AG04449 (cell line): ENCODE results near the gene MYBPH.

Source experiments
- CTCF ChIA-PET: fragments of 350-600 bp; formaldehyde crosslinking; extraction: SDS; loops from one replicate; lab custom pipeline; 2021; ENCODE audit warnings: antibody characterized with exemption; lab: Yijun Ruan, JAX
- POLR2A ChIA-PET: fragments of 400-600, 350-600 bp; formaldehyde crosslinking; extraction: SDS; loops from one replicate; lab custom pipeline; 2020; ENCODE audit warnings: antibody characterized with exemption, inconsistent platforms; lab: Yijun Ruan, JAX
- DNase-seq: peaks from one replicate; pipeline ENCODE4 v3.0.0-alpha.2; 2010; ENCODE audit warnings: low read depth, low spot score
- H3K4me3 ChIP-seq: 2 replicates; pipeline ENCODE4 v1.5.1; 2011; ENCODE audit warnings: low read depth, mild to moderate bottlenecking, control low read depth, low read length
- TF ChIP-seq, protein P1 (sequence below): IDR thresholded peaks from one replicate; pipeline ENCODE4 v1.5.1; 2011; ENCODE audit warnings: mild to moderate bottlenecking, moderate library complexity, low read length, control low read depth, inconsistent platforms; ENCODE audit not compliant: insufficient read depth; ENCODE audit errors: missing control alignments

Gene MYBPH

DNA sequence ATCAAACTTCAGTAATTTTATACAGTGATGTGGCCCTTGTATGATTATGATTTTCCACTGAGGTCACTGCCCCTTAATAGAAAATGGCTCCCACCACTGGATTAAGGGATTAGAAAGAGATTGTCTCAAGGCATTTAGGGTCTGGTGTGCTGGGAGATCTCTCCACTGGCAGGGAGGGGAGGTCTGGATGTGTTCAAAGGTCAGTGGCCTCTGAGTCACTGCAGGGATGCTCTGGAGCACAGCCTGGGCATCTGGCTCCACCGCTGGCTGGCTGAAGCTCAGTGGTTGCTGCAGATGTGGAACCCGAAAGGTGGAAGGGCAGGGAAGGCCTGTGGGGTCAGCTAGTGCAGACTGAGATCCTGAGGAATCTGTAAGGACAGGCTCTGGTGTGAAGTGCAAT lies 29.1 kb upstream of the MYBPH start:
- no peak for DNase-seq
- ChIA-PET CTCF (interaction anchor here (1.7 to 25.8 kb wide), 4 partner anchors 12 to 165 kb away, joined by 6 to 594 read pairs (median 35); partner anchors contain the start of gene ADORA1), POLR2A (no interaction called here)
- TF ChIP-seq, protein P1, sequence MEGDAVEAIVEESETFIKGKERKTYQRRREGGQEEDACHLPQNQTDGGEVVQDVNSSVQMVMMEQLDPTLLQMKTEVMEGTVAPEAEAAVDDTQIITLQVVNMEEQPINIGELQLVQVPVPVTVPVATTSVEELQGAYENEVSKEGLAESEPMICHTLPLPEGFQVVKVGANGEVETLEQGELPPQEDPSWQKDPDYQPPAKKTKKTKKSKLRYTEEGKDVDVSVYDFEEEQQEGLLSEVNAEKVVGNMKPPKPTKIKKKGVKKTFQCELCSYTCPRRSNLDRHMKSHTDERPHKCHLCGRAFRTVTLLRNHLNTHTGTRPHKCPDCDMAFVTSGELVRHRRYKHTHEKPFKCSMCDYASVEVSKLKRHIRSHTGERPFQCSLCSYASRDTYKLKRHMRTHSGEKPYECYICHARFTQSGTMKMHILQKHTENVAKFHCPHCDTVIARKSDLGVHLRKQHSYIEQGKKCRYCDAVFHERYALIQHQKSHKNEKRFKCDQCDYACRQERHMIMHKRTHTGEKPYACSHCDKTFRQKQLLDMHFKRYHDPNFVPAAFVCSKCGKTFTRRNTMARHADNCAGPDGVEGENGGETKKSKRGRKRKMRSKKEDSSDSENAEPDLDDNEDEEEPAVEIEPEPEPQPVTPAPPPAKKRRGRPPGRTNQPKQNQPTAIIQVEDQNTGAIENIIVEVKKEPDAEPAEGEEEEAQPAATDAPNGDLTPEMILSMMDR = no peak
- no peak overlapping the region for H3K4me3 ChIP-seq

DNA sequence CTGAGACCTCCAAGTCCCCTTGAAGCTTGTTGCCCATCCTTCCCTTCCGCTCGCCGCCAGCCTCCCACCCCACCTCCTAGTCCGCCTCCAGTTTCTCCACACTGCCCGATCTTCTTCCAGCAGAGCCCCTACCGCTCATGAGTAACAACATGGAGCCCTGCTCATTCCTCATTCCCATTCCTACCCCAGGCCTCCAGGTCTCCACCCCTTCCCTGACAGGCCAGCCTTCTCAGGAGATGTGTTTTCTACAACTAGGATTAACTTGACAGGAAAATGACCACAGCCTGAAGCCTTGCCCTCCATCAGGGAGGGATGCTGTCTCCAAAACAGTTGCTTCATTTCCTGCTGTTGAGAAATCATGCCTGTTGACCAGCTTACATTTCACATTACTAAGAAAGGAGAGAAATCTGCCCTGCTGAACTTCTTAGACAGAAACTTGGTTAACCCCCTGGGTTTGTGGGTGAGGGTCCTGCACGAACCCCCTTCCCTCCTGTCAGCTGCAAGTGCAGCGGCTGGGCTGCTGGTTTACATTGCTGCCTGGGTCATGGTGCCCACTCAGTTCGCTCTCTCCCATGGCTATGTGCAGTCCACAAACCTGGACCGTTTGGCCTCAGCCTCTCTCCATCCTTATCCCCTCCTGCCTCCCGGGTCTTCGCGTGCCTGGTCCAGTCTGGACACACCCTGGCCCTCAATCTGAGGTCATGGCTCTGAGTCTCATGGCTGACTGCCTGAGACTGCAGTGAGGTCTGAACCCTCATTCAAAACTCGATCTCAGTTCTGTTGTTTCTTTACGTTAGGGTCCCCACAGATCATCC lies 27.0 kb upstream of the MYBPH start:
- TF ChIP-seq, protein P1 = no peak
- POLR2A ChIA-PET = no interaction called here
- CTCF ChIA-PET = interaction anchor here (0.7 to 8.2 kb wide), 10 partner anchors 9 to 163 kb away, joined by 3 to 62 read pairs (median 4); partner anchors contain the start of gene ADORA1
- H3K4me3 ChIP-seq = no peak overlapping the region
- no peak for DNase-seq

DNA sequence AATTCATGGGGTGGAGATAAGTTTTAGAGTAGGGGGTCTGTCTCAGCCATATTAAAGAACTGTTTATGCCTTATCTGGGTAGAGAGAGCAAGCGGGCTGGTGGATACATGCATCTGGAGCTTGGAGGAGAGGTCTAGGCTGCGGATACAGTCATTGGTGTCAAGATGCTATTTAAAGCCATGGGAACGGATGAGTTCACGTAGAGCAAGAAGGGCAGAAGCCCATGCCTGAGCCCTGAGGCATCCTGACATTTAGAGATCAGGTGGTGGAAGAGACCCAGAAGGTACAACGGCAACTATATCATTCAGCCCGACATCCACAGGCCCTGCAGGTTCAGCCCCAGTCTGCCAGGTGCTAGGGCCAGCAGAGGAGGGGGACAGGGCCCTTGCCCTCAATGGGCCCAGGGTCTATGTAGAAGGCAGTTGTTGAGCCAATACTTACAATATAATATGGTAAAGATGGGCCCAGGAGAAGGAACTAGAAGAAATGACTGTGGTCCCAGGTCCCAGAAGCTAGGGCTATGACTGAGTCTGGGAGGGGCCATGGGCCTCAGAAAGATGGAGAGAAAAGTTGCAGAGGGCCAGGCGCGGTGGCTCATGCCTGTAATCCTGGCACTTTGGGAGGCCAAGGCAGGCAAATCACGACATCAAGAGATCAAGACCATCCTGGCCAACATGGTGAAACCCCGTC lies 26.0 kb upstream of the MYBPH start:
- TF ChIP-seq, protein P1 = no peak
- H3K4me3 ChIP-seq = no peak overlapping the region
- CTCF ChIA-PET = interaction anchor here (1.0 to 8.2 kb wide), 7 partner anchors 10 to 162 kb away, joined by 4 to 62 read pairs (median 10); partner anchors contain the start of gene ADORA1
- DNase-seq = no peak
- POLR2A ChIA-PET = no interaction called here

DNA sequence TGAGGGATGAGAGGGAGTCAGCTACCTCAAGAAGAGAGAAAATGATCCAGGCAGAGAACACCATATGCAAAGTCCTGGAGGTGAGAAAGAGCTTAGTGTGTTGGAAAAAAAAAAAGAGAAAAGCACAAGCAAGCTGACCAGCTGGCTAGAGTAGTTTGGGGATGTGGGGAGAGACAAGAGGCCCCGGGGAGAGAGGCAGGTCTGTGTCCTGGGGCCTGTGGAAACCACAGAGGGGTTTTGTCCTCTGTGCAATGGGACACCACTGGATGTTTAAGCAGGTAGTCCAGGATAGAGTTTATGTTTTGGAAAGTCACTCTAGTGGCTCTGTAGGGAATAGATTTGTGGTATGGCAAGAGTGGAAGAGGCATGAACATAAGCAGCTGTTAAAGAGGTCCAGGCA lies 25.3 kb upstream of the MYBPH start:
- ChIA-PET POLR2A (no interaction called here), CTCF (interaction anchor here (1.2 to 8.2 kb wide), 7 partner anchors 16 to 161 kb away, joined by 3 to 62 read pairs (median 11); partner anchors contain the start of gene MYBPH)
- TF ChIP-seq, protein P1 = no peak
- no peak for DNase-seq
- H3K4me3 ChIP-seq = no peak overlapping the region

DNA sequence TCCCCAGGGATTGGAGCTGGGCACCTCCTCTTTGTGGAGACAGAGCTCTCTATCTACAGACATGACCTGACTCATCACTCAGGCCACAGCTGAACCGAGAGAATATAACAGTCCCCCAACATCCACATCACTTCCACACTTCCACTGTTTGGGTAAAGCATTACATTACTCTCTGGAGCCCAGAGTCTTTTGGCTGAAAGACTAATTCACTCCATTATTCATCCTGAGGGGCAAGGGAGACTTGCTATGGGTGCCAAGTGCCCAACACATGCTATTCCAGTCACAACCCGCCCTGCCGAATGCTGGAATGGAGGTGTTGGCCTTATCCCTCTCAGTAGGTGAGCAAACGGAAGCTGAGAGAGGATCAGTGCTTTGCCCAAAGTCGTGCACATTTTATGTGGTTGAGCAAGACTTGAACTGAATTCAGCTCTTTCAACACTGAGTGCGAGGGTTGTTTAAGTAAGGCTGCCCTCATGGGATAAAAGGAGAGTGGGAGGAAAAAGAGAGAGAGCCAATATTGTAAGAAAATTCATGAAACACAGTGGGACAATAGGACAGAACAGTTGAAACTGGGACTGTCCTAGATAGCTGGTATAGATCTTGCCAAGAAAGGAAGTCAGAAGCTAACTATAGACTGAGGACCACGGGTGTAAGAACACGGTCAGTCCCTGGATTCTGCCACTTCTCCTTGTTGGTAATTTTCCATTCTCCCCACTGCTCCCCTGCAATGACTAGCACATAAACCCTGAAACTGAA lies 24.4 kb upstream of the MYBPH start:
- no peak overlapping the region for H3K4me3 ChIP-seq
- POLR2A ChIA-PET = no interaction called here
- no peak for DNase-seq
- CTCF ChIA-PET = interaction anchor here (1.2 to 8.2 kb wide), 8 partner anchors 10 to 160 kb away, joined by 3 to 62 read pairs (median 8); partner anchors contain the start of gene MYBPH
- TF ChIP-seq, protein P1 = no peak
